Spleen (tissue), 11 donors: ENCODE results near the gene RSPRY1. TPM values are rescaled to one million over a fixed set of nuclear protein-coding genes. Genes with fewer than 3 reads are reported as not detected.
"Not testable (repeated sequence)": the region's sequence is repeated elsewhere in the genome, so short reads cannot be mapped to it uniquely, and the experiment has no call there.

Experiments used
- DNase-seq: peaks from one replicate; pipeline ENCODE4 v3.0.0-alpha.2; 2020
- H3K27ac ChIP-seq, 8 donors: fragments of 200-600 bp; sonication (generic) in 7 of 8; 1 replicate in 4 of 8; 2 replicates in 4 of 8; pipeline versions ENCODE4 v1.5.0 to v1.8.0; 2016 to 2021; ENCODE audit warnings: inconsistent platforms in 4 of 8, mild to moderate bottlenecking in 4 of 8, moderate library complexity in 1 of 8
- H3K27me3 ChIP-seq, 7 donors: fragments of 200-600 bp; sonication (generic) in 6 of 7; replicated peaks in 1 of 7; 1 replicate in 4 of 7; 2 replicates in 3 of 7; pipeline versions ENCODE4 v1.5.0 to v1.8.0; 2016 to 2021; ENCODE audit warnings: inconsistent platforms in 3 of 7, mild to moderate bottlenecking in 1 of 7
- H3K36me3 ChIP-seq, 6 donors: fragments of 200-600 bp; sonication (generic) in 5 of 6; 1 replicate in 4 of 6; 2 replicates in 2 of 6; pipeline versions ENCODE4 v1.5.0 to v1.8.0; 2016 to 2021; ENCODE audit warnings: inconsistent platforms in 2 of 6
- H3K4me1 ChIP-seq, 6 donors: fragments of 200-600 bp; sonication (generic) in 5 of 6; 1 replicate in 3 of 6; 2 replicates in 3 of 6; pipeline versions ENCODE4 v1.5.0 to v1.8.0; 2016 to 2021; ENCODE audit warnings: inconsistent platforms in 3 of 6
- H3K4me3 ChIP-seq, 8 donors: fragments of 200-600 bp; sonication (generic) in 7 of 8; 1 replicate in 4 of 8; 2 replicates in 4 of 8; pipeline versions ENCODE4 v1.5.0 to v1.8.0; 2016 to 2021; ENCODE audit warnings: inconsistent platforms in 4 of 8, mild to moderate bottlenecking in 4 of 8, moderate library complexity in 2 of 8
- H3K9me3 ChIP-seq, 8 donors: fragments of 200-600 bp; sonication (generic) in 7 of 8; 1 replicate in 4 of 8; 2 replicates in 4 of 8; pipeline versions ENCODE4 v1.5.0 to v1.8.0; 2016 to 2021; ENCODE audit warnings: inconsistent platforms in 4 of 8
- CTCF ChIP-seq, 11 experiments: fragments of 200-600 bp in 7 of 11; fragments of 450-650 bp in 4 of 11; sonication (generic) in 4 of 11; IDR thresholded peaks in 8 of 11; conservative IDR thresholded peaks in 3 of 11; 1 replicate in 7 of 11; 2 replicates in 4 of 11; pipeline versions ENCODE4 v1.4.0 to v1.8.0; 2016 to 2021; ENCODE audit warnings: antibody characterized with exemption in 11 of 11, inconsistent platforms in 4 of 11, mild to moderate bottlenecking in 1 of 11
- POLR2A ChIP-seq, 3 donors: fragments of 450-650 bp; IDR thresholded peaks; one replicate each; pipeline ENCODE4 v1.5.1; 2017; ENCODE audit warnings: antibody characterized with exemption in 3 of 3, mild to moderate bottlenecking in 1 of 3
- POLR2AphosphoS5 ChIP-seq, 3 donors: sonication (generic); formaldehyde crosslinking; IDR thresholded peaks; one replicate each; pipeline ENCODE4 v1.5.1; 2017; ENCODE audit warnings: antibody characterized with exemption in 3 of 3
- WGBS, 5 donors: extraction: QIAGEN DNeasy Blood & Tissue Kit in 3 of 5; methylation state at CpG; one replicate each; pipeline versions ENCODE4 v1.1.5 to v1.1.7; 2013 to 2018; 5-methylcytosine and 5-hydroxymethylcytosine counted together
- intact Hi-C: fragments of 100-400 bp; cut with DNase I; formaldehyde crosslinking; loops from one replicate; pipeline ENCODE4 v1.15.0; 2023; ENCODE audit warnings: low total_unique reads
- polyA plus RNA-seq, 3 donors: library from polyadenylated mRNA; stranded (reverse); fragments of 200-250 nt; gene quantifications; one replicate each; pipeline ENCODE4 v1.2.1, GENCODE V29; 2013
- total RNA-seq, 7 donors: library from RNA; depleted of rRNA in 3 of 7; stranded (reverse); fragments of >200 nt in 3 of 7; fragmentation: NEBNext Ultra II Directional in 4 of 7; extraction: Animal tissue kit (Norgen Biotek cat#: 25700) in 4 of 7; gene quantifications; one replicate each; pipeline versions ENCODE4 v1.1.0 to v1.2.1, GENCODE V29; 2016 to 2021
- donor health status: healthy with polysubstance abuse.
- donor health status: DM: no; HTN: no; CAD: no; lungs with moderate emphysema.
- donor health status: DM: no; HTN: no; CAD: no.
- donor health status: Bipolar disorder and iron deficiency.
- donor health status: healthy.
- donor health status: DM: no; HTN: no; CAD: no.
- donor health status: DM: yes; HTN: yes; CAD: no.

Gene RSPRY1
- total and polyA plus RNA-seq, 10 donors = 7.3 to 38.8 (median 29.4) TPM

DNA sequence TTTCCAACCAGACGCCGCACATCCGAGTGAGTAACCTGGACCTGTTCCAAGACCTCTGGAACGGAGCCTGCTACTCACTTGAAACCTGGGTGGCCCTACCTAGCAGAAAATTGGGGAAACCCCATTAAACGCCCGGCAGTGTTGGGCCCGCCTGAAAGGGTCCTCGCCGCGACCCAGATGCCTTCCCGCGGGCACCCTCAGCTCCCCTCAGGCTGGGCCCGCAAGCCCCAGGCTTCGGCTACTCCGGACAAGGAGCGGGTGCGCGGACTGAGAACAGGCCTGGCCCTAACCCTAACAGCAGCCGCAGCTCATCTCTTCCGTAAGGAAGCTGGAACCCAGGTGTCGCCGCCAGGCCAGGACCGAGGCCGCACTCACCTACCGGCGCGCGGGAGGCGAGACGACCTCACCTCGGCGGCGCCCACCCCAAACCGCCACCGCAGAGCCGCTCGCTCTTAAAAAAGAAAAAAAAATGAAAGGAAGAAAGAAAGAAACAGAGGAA lies 634 bp upstream of the RSPRY1 start:
- peak; percentile 92 for DNase-seq
- intact Hi-C loops = no loop called here
- no peak for TF ChIP-seq POLR2AphosphoS5 (IDR thresholded peaks at IDR 0.05)
- no peak for TF ChIP-seq POLR2A (IDR thresholded peaks at IDR 0.05)
- TF ChIP-seq CTCF (IDR thresholded peaks at IDR 0.05 in 8 of 11, conservative IDR thresholded peaks at IDR 0.05 in 3 of 11) = peak in 1 of 11 experiments; percentile 27
- H3K4me3 ChIP-seq = peak overlapping the region; percentile 68 to 98 (median 90)
- WGBS, 5 donors = 0 to 2% (median 1%) methylated on average over 25 to 37 of the region's 37 CpGs
- H3K27me3 ChIP-seq = no peaks in the 10 kb centered on the region
- peak overlapping the region; percentile 86 to 98 (median 94) for H3K27ac ChIP-seq
- H3K4me1 ChIP-seq = peaks cover 19 to 85% (median 59%) of the 10 kb centered on the region in 6 donors
- H3K9me3 ChIP-seq = no peaks in the 10 kb centered on the region
- H3K36me3 ChIP-seq = peaks cover 0 to 16% (median 0%) of the 10 kb centered on the region in 6 donors

DNA sequence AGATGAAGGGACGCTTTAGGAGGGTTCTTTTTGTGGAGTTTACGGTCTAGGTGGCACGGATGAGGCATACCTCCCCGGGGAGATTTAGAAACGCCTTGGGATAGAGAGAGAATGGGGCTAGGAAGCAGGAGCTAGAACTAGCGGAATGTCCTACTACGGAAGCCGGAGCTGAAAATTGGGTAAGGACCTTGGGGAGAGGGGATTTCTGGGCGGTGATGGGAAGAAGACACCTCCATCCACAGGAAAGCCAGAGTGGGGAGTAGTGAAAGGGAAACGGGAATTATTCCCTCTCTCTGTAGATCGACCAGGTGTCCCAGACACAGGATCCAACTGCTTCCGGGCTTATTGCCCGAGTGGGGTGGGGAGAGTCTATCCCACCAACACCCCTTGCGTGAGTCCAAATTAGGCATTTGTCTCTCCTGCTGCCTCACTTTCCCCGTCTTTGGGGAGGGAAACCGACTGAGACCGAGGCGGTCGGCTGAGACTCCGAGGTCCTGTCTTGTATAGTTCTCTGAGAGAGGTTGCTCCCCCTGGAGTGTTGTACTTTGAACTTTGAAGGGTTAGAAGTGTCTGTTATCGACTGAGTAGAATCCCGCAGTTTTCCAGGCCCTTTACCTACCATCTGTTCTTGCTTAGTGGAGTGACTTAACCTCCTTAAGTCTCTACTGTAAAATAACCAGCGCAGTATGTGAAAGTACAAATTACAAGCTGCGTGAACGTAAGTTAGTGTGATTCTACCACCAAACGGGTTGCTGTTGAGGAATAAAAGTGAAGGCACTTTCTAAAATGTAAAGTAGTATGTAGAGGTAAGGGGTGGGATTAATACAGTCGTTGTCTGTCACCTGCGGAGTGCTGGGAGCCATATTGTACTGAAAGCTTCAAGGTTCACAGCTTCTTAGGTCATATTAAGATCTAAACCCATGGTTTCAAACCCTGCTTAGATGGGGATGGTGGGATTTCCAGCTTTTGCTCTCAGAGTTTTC lies 1.0 kb downstream of the RSPRY1 start:
- DNase-seq = peak; percentile 79
- no peaks in the 10 kb centered on the region for H3K9me3 ChIP-seq
- intact Hi-C loops = no loop called here
- peak overlapping the region; percentile 89 to 98 (median 94) for H3K27ac ChIP-seq
- H3K4me1 ChIP-seq = peaks cover 23 to 88% (median 66%) of the 10 kb centered on the region in 6 donors
- H3K4me3 ChIP-seq = peak overlapping the region; percentile 68 to 98 (median 90)
- TF ChIP-seq POLR2A (IDR thresholded peaks at IDR 0.05) = no peak
- TF ChIP-seq CTCF (IDR thresholded peaks at IDR 0.05 in 8 of 11, conservative IDR thresholded peaks at IDR 0.05 in 3 of 11) = no peak
- no peak for TF ChIP-seq POLR2AphosphoS5 (IDR thresholded peaks at IDR 0.05)
- peaks cover 0 to 10% (median 0%) of the 10 kb centered on the region in 6 donors for H3K36me3 ChIP-seq
- WGBS, 5 donors = 1 to 2% (median 2%) methylated on average over 28 of the region's 28 CpGs
- no peaks in the 10 kb centered on the region for H3K27me3 ChIP-seq

- Histone ChIP-seq H3K27ac (peak overlapping the region in 5 of 8 donors; percentile 93 to 98 (median 95)), H3K4me1 (peaks cover 23 to 88% (median 64%) of the 10 kb centered on the region in 6 donors), H3K36me3 (peaks cover 0 to 10% (median 0%) of the 10 kb centered on the region in 6 donors), H3K4me3 (peak overlapping the region in 6 of 8 donors; percentile 70 to 95 (median 90))
- DNase-seq, intact Hi-C loops, H3K27me3 ChIP-seq, H3K9me3 ChIP-seq: not testable (repeated sequence)
- 86 to 93% (median 90%) methylated on average over 16 to 18 of the region's 18 CpGs for WGBS, 5 donors
Measured at GRCh38 chr16:57187902-57188710, 2.0 kb downstream of the RSPRY1 start.

GRCh38 chr16:57188711-57189002 lies 2.5 kb downstream of the RSPRY1 start:
- Histone ChIP-seq H3K4me3 (no peak overlapping the region), H3K4me1 (peaks cover 23 to 88% (median 62%) of the 10 kb centered on the region in 6 donors), H3K27ac (no peak overlapping the region), H3K36me3 (peaks cover 0 to 10% (median 0%) of the 10 kb centered on the region in 6 donors), H3K27me3 (no peaks in the 10 kb centered on the region), H3K9me3 (no peaks in the 10 kb centered on the region)
- intact Hi-C loops = no loop called here
- no peak for TF ChIP-seq CTCF (IDR thresholded peaks at IDR 0.05 in 8 of 11, conservative IDR thresholded peaks at IDR 0.05 in 3 of 11)
- TF ChIP-seq POLR2A (IDR thresholded peaks at IDR 0.05) = no peak
- no peak for DNase-seq
- 91 to 96% (median 94%) methylated on average over 9 of the region's 9 CpGs for WGBS, 5 donors

DNA sequence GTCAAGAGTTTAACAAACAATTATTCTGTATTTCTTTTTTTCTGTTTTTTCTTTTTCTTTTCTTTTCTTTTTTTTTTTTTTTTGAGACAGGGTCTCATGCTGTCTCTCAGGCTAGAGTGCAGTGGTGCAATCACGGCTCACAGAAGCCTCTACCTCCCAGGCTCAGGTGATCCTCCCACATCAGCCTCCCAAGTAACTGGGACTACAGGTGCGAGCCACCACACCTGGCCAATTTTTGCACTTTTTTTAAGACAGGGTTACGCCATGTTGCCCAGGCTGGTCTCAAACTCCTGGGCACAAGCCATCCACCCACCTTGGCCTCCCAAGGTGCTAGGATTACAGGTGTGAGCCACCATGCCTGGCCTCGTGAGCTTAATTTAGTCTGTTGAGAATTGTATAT lies 3.4 kb downstream of the RSPRY1 start:
- H3K4me1 ChIP-seq = peaks cover 20 to 88% (median 54%) of the 10 kb centered on the region in 6 donors
- intact Hi-C loops = not testable (repeated sequence)

More for the DNA sequence above, 3.4 kb downstream of the RSPRY1 start:
- not testable (repeated sequence) for H3K27ac ChIP-seq, H3K4me3 ChIP-seq, DNase-seq, H3K9me3 ChIP-seq, H3K27me3 ChIP-seq
- H3K36me3 ChIP-seq = peaks cover 0 to 10% (median 0%) of the 10 kb centered on the region in 6 donors
- WGBS, 5 donors = 93 to 100% (median 96%) methylated on average over 4 of the region's 4 CpGs
